ELF-1 (cell line): ENCODE data around the gene KNCN.

Experiments
- DNase-seq: peaks from one replicate; pipeline ENCODE4 v3.0.0-alpha.2; 2016; ENCODE audit warnings: low read depth, low spot score

KNCN gene

GRCh38 chr1:46506470-46507219 lies 44.8 kb downstream of the KNCN start:
- DNase-seq = no peak

- DNase-seq = no peak
Measured at GRCh38 chr1:46503421-46503820, 48.0 kb downstream of the KNCN start.

- DNase-seq = no peak
Measured at GRCh38 chr1:46501528-46501927, 49.9 kb downstream of the KNCN start.

- DNase-seq = no peak
Measured at GRCh38 chr1:46497665-46498064, 53.8 kb downstream of the KNCN start.

GRCh38 chr1:46497020-46497419 lies 54.4 kb downstream of the KNCN start:
- no peak for DNase-seq

- no peak for DNase-seq
Measured at GRCh38 chr1:46496505-46496904, 54.9 kb downstream of the KNCN start.

GRCh38 chr1:46495778-46496177 lies 55.7 kb downstream of the KNCN start:
- DNase-seq = no peak
